Astrocyte (in vitro differentiated cells and primary cell): Measurements from ENCODE around the gene SYCE3. TPM values are rescaled to one million over a fixed set of nuclear protein-coding genes. Genes with fewer than 3 reads are reported as not detected.

Experiments
- DNase-seq: peaks from one replicate; pipeline ENCODE4 v3.0.0-alpha.2; 2010; ENCODE audit warnings: low read depth
- FAIRE-seq: peaks from 2 replicates; lab custom pipeline; 2011; peaks lifted over from hg19 to GRCh38; lab: Jason Lieb, UNC
- H2AFZ ChIP-seq: 2 replicates; pipeline ENCODE4 v1.6.0; 2012; ENCODE audit warnings: low read depth, low read length, inconsistent platforms
- H3K27ac ChIP-seq: 2 replicates; pipeline ENCODE4 v1.5.1; 2011; ENCODE audit warnings: low read depth, low read length, inconsistent platforms
- H3K27me3 ChIP-seq: 2 replicates; pipeline ENCODE4 v1.6.0; 2011; ENCODE audit warnings: low read length, inconsistent platforms; ENCODE audit not compliant: insufficient read depth
- H3K36me3 ChIP-seq: 2 replicates; pipeline ENCODE4 v1.5.1; 2011; ENCODE audit warnings: low read length, inconsistent platforms; ENCODE audit not compliant: insufficient read depth
- H3K4me1 ChIP-seq: 2 replicates; pipeline ENCODE4 v1.5.1; 2011; ENCODE audit warnings: low read length, inconsistent platforms; ENCODE audit not compliant: insufficient read depth
- H3K4me2 ChIP-seq: 2 replicates; pipeline ENCODE4 v1.6.0; 2012; ENCODE audit warnings: low read length, inconsistent platforms
- H3K4me3 ChIP-seq: 2 replicates; pipeline ENCODE4 v1.5.1; 2011; ENCODE audit warnings: low read depth, mild to moderate bottlenecking, low read length, inconsistent platforms; ENCODE audit not compliant: insufficient read depth
- H3K79me2 ChIP-seq: 2 replicates; pipeline ENCODE4 v1.6.0; 2012; ENCODE audit warnings: mild to moderate bottlenecking, low read length, inconsistent platforms; ENCODE audit not compliant: insufficient read depth
- H3K9ac ChIP-seq: 2 replicates; pipeline ENCODE4 v1.6.0; 2012; ENCODE audit warnings: mild to moderate bottlenecking, low read length, inconsistent platforms
- H3K9me3 ChIP-seq: 2 replicates; pipeline ENCODE4 v1.5.1; 2012; ENCODE audit warnings: low read depth, mild to moderate bottlenecking, low read length, inconsistent platforms; ENCODE audit not compliant: insufficient read depth
- H4K20me1 ChIP-seq: 2 replicates; pipeline ENCODE4 v1.6.0; 2012; ENCODE audit warnings: low read length, inconsistent platforms; ENCODE audit not compliant: insufficient read depth
- H3K27ac Mint-ChIP-seq: one replicate; pipeline ENCODE4 v1.8.0; 2021; ENCODE audit warnings: mild to moderate bottlenecking, mixed read lengths; ENCODE audit not compliant: unreplicated experiment
- H3K27me3 Mint-ChIP-seq: one replicate; pipeline ENCODE4 v1.8.0; 2021; ENCODE audit warnings: low read depth, mixed read lengths; ENCODE audit not compliant: unreplicated experiment
- H3K36me3 Mint-ChIP-seq: one replicate; pipeline ENCODE4 v1.8.0; 2021; ENCODE audit warnings: low read depth, mixed read lengths; ENCODE audit not compliant: unreplicated experiment
- H3K4me1 Mint-ChIP-seq: one replicate; pipeline ENCODE4 v1.8.0; 2021; ENCODE audit warnings: low read depth, mixed read lengths; ENCODE audit not compliant: unreplicated experiment
- H3K4me3 Mint-ChIP-seq: one replicate; pipeline ENCODE4 v1.8.0; 2021; ENCODE audit warnings: mild to moderate bottlenecking, moderate library complexity, mixed read lengths; ENCODE audit not compliant: unreplicated experiment
- H3K9me3 Mint-ChIP-seq: one replicate; pipeline ENCODE4 v1.8.0; 2021; ENCODE audit warnings: mild to moderate bottlenecking, mixed read lengths; ENCODE audit not compliant: unreplicated experiment
- EZH2 ChIP-seq: IDR thresholded peaks from 2 replicates; pipeline ENCODE4 v1.6.1; 2012; ENCODE audit warnings: mild to moderate bottlenecking, low read length, inconsistent platforms; ENCODE audit not compliant: insufficient read depth
- total RNA-seq: library from RNA; stranded (reverse); gene quantifications from 2 replicates; pipeline ENCODE4 v1.2.1, GENCODE V29; 2021
- TF ChIP-seq, protein P1 (sequence below): IDR thresholded peaks from 2 replicates; pipeline ENCODE4 v1.5.1; 2011; ENCODE audit warnings: low read depth, mild to moderate bottlenecking, inconsistent platforms, low read length, moderate library complexity; ENCODE audit not compliant: insufficient read depth

The SYCE3 gene
- total RNA-seq, 1 donor from 2014 or later: not detected

DNA sequence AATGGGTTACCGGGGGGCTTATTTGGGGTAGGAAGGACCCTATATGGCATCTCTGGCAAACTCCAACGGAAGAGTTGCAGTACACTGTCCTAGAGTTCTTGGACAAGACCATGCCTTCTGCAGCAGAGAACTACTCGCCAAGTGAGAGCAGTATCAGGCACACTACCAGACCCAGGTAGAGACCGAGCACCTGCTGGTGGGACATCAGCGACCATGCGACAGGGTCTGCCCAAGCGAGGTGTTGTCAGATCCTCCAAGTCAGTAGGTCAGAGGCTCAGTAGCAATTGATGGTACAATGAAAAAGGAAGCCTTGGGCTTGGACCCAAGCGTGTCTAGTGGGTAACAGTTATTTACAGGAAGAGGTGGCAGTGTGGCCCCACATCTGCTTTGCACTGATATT, 23.1 kb upstream of the SYCE3 start:
- no peaks in the 10 kb centered on the region for H4K20me1 ChIP-seq
- DNase-seq (no peak), FAIRE-seq (no peak)
- H3K9me3 ChIP-seq: no peaks in the 10 kb centered on the region
- no peak overlapping the region for H3K9ac ChIP-seq
- Mint-ChIP-seq H3K27me3 (peaks cover 25% of the 10 kb centered on the region), H3K9me3 (peaks cover 4% of the 10 kb centered on the region), H3K36me3 (peaks cover 4% of the 10 kb centered on the region), H3K4me1 (peaks cover 1% of the 10 kb centered on the region), H3K4me3 (no peak overlapping the region), H3K27ac (no peak overlapping the region)
- H3K4me1 ChIP-seq: peaks cover 11% of the 10 kb centered on the region
- no peak overlapping the region for H3K4me3 ChIP-seq
- H2AFZ ChIP-seq: no peak overlapping the region
- H3K79me2 ChIP-seq: peaks cover 6% of the 10 kb centered on the region
- no peak overlapping the region for H3K4me2 ChIP-seq
- H3K27ac ChIP-seq: no peak overlapping the region
- no peaks in the 10 kb centered on the region for H3K36me3 ChIP-seq
- peaks cover 1% of the 10 kb centered on the region for H3K27me3 ChIP-seq
- TF ChIP-seq, protein P1, sequence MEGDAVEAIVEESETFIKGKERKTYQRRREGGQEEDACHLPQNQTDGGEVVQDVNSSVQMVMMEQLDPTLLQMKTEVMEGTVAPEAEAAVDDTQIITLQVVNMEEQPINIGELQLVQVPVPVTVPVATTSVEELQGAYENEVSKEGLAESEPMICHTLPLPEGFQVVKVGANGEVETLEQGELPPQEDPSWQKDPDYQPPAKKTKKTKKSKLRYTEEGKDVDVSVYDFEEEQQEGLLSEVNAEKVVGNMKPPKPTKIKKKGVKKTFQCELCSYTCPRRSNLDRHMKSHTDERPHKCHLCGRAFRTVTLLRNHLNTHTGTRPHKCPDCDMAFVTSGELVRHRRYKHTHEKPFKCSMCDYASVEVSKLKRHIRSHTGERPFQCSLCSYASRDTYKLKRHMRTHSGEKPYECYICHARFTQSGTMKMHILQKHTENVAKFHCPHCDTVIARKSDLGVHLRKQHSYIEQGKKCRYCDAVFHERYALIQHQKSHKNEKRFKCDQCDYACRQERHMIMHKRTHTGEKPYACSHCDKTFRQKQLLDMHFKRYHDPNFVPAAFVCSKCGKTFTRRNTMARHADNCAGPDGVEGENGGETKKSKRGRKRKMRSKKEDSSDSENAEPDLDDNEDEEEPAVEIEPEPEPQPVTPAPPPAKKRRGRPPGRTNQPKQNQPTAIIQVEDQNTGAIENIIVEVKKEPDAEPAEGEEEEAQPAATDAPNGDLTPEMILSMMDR: no peak
- no peak for TF ChIP-seq EZH2

DNA sequence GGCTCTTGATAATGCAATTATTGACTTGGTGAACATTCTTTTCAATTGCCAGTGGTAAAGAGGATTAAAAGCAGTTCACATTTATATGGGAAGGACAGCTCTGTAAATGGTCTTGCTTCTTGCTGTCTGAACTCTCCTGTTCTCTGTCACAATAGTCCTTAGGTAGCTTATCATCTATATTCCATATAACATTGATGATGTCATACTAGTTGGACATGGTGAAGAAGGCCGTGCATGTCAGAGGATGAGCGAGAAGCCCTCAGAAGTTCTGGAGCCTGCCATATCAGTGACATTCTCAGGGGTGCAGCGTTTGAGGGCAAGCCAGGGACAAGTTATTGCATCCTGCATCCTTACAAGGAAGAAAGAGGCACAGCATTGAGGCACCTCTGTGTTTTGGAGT, 22.5 kb upstream of the SYCE3 start:
- Histone ChIP-seq H3K79me2 (peaks cover 6% of the 10 kb centered on the region), H3K9ac (no peak overlapping the region), H3K27me3 (no peaks in the 10 kb centered on the region), H3K27ac (no peak overlapping the region), H3K4me3 (no peak overlapping the region), H4K20me1 (no peaks in the 10 kb centered on the region), H2AFZ (no peak overlapping the region), H3K36me3 (no peaks in the 10 kb centered on the region), H3K4me2 (no peak overlapping the region), H3K4me1 (peaks cover 11% of the 10 kb centered on the region), H3K9me3 (no peaks in the 10 kb centered on the region)
- TF ChIP-seq, protein P1: no peak
- TF ChIP-seq EZH2: no peak
- DNase-seq: no peak
- H3K27ac Mint-ChIP-seq: no peak overlapping the region
- peak overlapping the region; percentile 27 for H3K4me3 Mint-ChIP-seq
- peaks cover 1% of the 10 kb centered on the region for H3K4me1 Mint-ChIP-seq
- peaks cover 4% of the 10 kb centered on the region for H3K9me3 Mint-ChIP-seq
- peaks cover 5% of the 10 kb centered on the region for H3K36me3 Mint-ChIP-seq
- H3K27me3 Mint-ChIP-seq: peaks cover 25% of the 10 kb centered on the region
- no peak for FAIRE-seq
